Epithelial cell of proximal tubule (primary cell): ENCODE measurements around the gene FN3KRP. TPM values are rescaled to one million over a fixed set of nuclear protein-coding genes. Genes with fewer than 3 reads are reported as not detected.
"Not testable (repeated sequence)": the region's sequence is repeated elsewhere in the genome, so short reads cannot be mapped to it uniquely, and the experiment has no call there.

Source experiments
- DNase-seq: peaks from one replicate; pipeline ENCODE4 v3.0.0-alpha.2; 2011; ENCODE audit warnings: low read depth
- H3K4me3 ChIP-seq: 2 replicates; pipeline ENCODE4 v1.5.1; 2011; ENCODE audit warnings: low read depth, mild to moderate bottlenecking, low read length
- CTCF ChIP-seq: conservative IDR thresholded peaks from 2 replicates; pipeline ENCODE4 v1.5.1; 2012; ENCODE audit warnings: low read depth, mild to moderate bottlenecking, low read length
- total RNA-seq: library from RNA; depleted of rRNA; stranded (reverse); fragments of >200 nt; gene quantifications from 2 replicates; pipeline ENCODE4 v1.2.3, GENCODE V29; 2015

The FN3KRP gene
- total RNA-seq, 1 donor from 2014 or later = 25.4 TPM

- H3K4me3 ChIP-seq = no peak overlapping the region
- no peak for TF ChIP-seq CTCF
- DNase-seq = no peak
These were observed 39.7 kb downstream of the FN3KRP start for GRCh38 chr17:82756166-82756565.

- no peak for DNase-seq
- no peak for TF ChIP-seq CTCF
- H3K4me3 ChIP-seq = no peak overlapping the region
These were observed 48.9 kb downstream of the FN3KRP start for GRCh38 chr17:82765371-82765770.

- TF ChIP-seq CTCF = peak; percentile 74
- no peak for DNase-seq
- no peak overlapping the region for H3K4me3 ChIP-seq
These were observed 50.7 kb downstream of the FN3KRP start for GRCh38 chr17:82767041-82767754.

GRCh38 chr17:82769041-82769440, 52.5 kb downstream of the FN3KRP start:
- no peak for DNase-seq
- TF ChIP-seq CTCF = no peak
- H3K4me3 ChIP-seq = no peak overlapping the region

GRCh38 chr17:82772026-82772425, 55.5 kb downstream of the FN3KRP start:
- TF ChIP-seq CTCF = no peak
- DNase-seq = no peak
- H3K4me3 ChIP-seq = no peak overlapping the region

- peak overlapping the region; percentile 45 for H3K4me3 ChIP-seq
- not testable (repeated sequence) for DNase-seq
These were observed 58.0 kb downstream of the FN3KRP start for GRCh38 chr17:82774456-82774855.

- no peak for DNase-seq
- peak overlapping the region; percentile 45 for H3K4me3 ChIP-seq
- peak; percentile 83 for TF ChIP-seq CTCF
These were observed 58.7 kb downstream of the FN3KRP start for GRCh38 chr17:82775001-82775823.
